ENCODE data around the gene ACVR2A.

Gene ACVR2A

GRCh38 chr2:147855316-147855715 is 10.5 kb downstream of the ACVR2A start:
- DNase-seq (ENCODE audit: low spot score), result no peak

GRCh38 chr2:147855977-147856376 is 11.1 kb downstream of the ACVR2A start:
- DNase-seq (ENCODE audit: low spot score), result no peak

- no peak for DNase-seq (ENCODE audit: low spot score)
Measured at GRCh38 chr2:147860009-147860408, 15.2 kb downstream of the ACVR2A start.

- no peak for DNase-seq (ENCODE audit: low spot score)
Measured at GRCh38 chr2:147862859-147863516, 18.2 kb downstream of the ACVR2A start.

- no peak for DNase-seq (ENCODE audit: low spot score)
Measured at GRCh38 chr2:147863835-147864234, 19.0 kb downstream of the ACVR2A start.

GRCh38 chr2:147865560-147865959 is 20.7 kb downstream of the ACVR2A start:
- no peak for DNase-seq (ENCODE audit: low spot score)

- DNase-seq (ENCODE audit: low spot score), result no peak
Measured at GRCh38 chr2:147867050-147867449, 22.2 kb downstream of the ACVR2A start.

GRCh38 chr2:147869934-147870333 is 25.1 kb downstream of the ACVR2A start:
- DNase-seq (ENCODE audit: low spot score), result no peak

GRCh38 chr2:147872967-147873366 is 28.1 kb downstream of the ACVR2A start:
- no peak for DNase-seq (ENCODE audit: low spot score)

- DNase-seq (ENCODE audit: low spot score), result no peak
Measured at GRCh38 chr2:147873859-147874483, 29.1 kb downstream of the ACVR2A start.

- DNase-seq (ENCODE audit: low spot score), result no peak
Measured at GRCh38 chr2:147879846-147880245, 35.0 kb downstream of the ACVR2A start.

- DNase-seq (ENCODE audit: low spot score), result no peak
Measured at GRCh38 chr2:147882631-147883030, 37.8 kb downstream of the ACVR2A start.

- DNase-seq (ENCODE audit: low spot score), result no peak
Measured at GRCh38 chr2:147884830-147885229, 40.0 kb downstream of the ACVR2A start.

GRCh38 chr2:147886136-147886535 is 41.3 kb downstream of the ACVR2A start:
- no peak for DNase-seq (ENCODE audit: low spot score)

- no peak for DNase-seq (ENCODE audit: low spot score)
Measured at GRCh38 chr2:147888680-147889079, 43.9 kb downstream of the ACVR2A start.

- no peak for DNase-seq (ENCODE audit: low spot score)
Measured at GRCh38 chr2:147904051-147904450, 59.2 kb downstream of the ACVR2A start.

- no peak for DNase-seq (ENCODE audit: low spot score)
Measured at GRCh38 chr2:147909178-147909577, 64.3 kb downstream of the ACVR2A start.

- peak; percentile 49 for DNase-seq (ENCODE audit: low spot score)
Measured at GRCh38 chr2:147910990-147911473, 66.2 kb downstream of the ACVR2A start.

- no peak for DNase-seq (ENCODE audit: low spot score)
Measured at GRCh38 chr2:147913701-147914480, 69.1 kb downstream of the ACVR2A start.

GRCh38 chr2:147916067-147916466 is 71.2 kb downstream of the ACVR2A start:
- no peak for DNase-seq (ENCODE audit: low spot score)

GRCh38 chr2:147916723-147917122 is 71.9 kb downstream of the ACVR2A start:
- DNase-seq (ENCODE audit: low spot score), result no peak

GRCh38 chr2:147917161-147917560 is 72.3 kb downstream of the ACVR2A start:
- DNase-seq (ENCODE audit: low spot score), result no peak

- DNase-seq (ENCODE audit: low spot score), result no peak
Measured at GRCh38 chr2:147923846-147924245, 79.0 kb downstream of the ACVR2A start.
